BLaER1 (cell line): ENCODE results near the gene IPO11.

Experiments
- H3K27ac ChIP-seq: shearing (Covaris generic); formaldehyde crosslinking; 2 replicates; pipeline ENCODE4 v1.8.1; 2022
- H3K27me3 ChIP-seq: shearing (Covaris generic); formaldehyde crosslinking; 2 replicates; pipeline ENCODE4 v1.8.1; 2022
- H3K36me3 ChIP-seq: shearing (Covaris generic); formaldehyde crosslinking; 2 replicates; pipeline ENCODE4 v1.8.1; 2022
- H3K4me1 ChIP-seq: shearing (Covaris generic); formaldehyde crosslinking; 2 replicates; pipeline ENCODE4 v1.8.1; 2022
- H3K4me2 ChIP-seq: shearing (Covaris generic); formaldehyde crosslinking; 2 replicates; pipeline ENCODE4 v1.8.1; 2022
- H3K4me3 ChIP-seq: shearing (Covaris generic); formaldehyde crosslinking; 2 replicates; pipeline ENCODE4 v1.8.1; 2022
- H3K9ac ChIP-seq: shearing (Covaris generic); formaldehyde crosslinking; 2 replicates; pipeline ENCODE4 v1.8.1; 2022
- H3K9me3 ChIP-seq: shearing (Covaris generic); formaldehyde crosslinking; 2 replicates; pipeline ENCODE4 v1.8.1; 2022
- H4K20me1 ChIP-seq: shearing (Covaris generic); formaldehyde crosslinking; 2 replicates; pipeline ENCODE4 v1.8.1; 2022
- Cebpa-rat ChIP-seq: shearing (Covaris generic); IDR thresholded peaks from 2 replicates; pipeline ENCODE4 v1.8.1; 2022

IPO11 gene

DNA sequence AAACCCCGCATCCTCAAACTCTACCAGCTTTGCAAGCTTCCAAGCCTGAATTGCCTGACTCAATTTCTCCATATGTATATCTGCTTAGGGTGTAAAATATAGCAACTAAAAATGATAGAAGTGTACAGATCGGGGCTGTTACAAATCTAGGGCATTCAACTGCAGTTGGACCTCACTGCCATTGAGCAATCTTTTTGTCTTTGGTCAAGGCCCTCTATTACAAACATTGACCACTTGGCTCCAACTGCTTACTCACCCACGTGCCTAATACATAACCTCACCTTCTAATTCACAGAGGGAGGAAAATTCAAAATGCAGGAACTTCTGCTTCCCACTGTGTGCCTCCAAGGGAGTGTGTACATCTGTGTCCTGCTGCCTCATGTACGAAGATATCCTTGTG, 176.1 kb downstream of the IPO11 start:
- H3K4me2 ChIP-seq: no peak overlapping the region
- H3K4me3 ChIP-seq: no peak overlapping the region

DNA sequence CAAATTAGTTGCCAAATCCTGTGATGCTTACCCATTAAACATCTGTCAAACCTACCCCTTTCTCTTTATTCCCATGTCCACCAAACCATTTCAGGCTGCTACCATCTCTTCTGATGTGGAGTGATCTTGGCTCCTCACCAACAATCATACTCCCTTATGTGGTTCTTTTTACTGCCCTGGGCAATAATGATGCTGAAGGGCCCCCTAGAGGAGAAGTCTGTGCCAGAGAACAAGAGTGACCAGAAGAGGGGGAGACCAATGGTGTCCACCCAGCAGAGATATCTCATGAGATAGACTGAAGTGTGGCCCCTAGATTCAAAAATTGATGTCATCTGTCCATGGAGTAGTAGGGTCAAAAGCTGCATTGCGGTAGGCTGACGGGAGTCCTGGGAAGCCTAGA, 176.9 kb downstream of the IPO11 start:
- peaks cover 7% of the 10 kb centered on the region; the same call in 1 of the 2 replicates for H3K4me1 ChIP-seq
- TF ChIP-seq Cebpa-rat: no peak
- H4K20me1 ChIP-seq: no peaks in the 10 kb centered on the region
- H3K9ac ChIP-seq: no peak overlapping the region
- H3K36me3 ChIP-seq: peaks cover 58% of the 10 kb centered on the region
- no peak overlapping the region for H3K4me2 ChIP-seq
- no peak overlapping the region for H3K27ac ChIP-seq
- no peak overlapping the region for H3K4me3 ChIP-seq
- H3K9me3 ChIP-seq: peaks cover 26% of the 10 kb centered on the region
- H3K27me3 ChIP-seq: no peaks in the 10 kb centered on the region

More for the DNA sequence above, 176.1 kb downstream of the IPO11 start:
- H3K9me3 ChIP-seq: peaks cover 26% of the 10 kb centered on the region
- peaks cover 7% of the 10 kb centered on the region; the same call in 1 of the 2 replicates for H3K4me1 ChIP-seq
- H3K9ac ChIP-seq: no peak overlapping the region
- H3K27ac ChIP-seq: no peak overlapping the region
- H3K36me3 ChIP-seq: peaks cover 51% of the 10 kb centered on the region
- no peak for TF ChIP-seq Cebpa-rat
- H3K27me3 ChIP-seq: no peaks in the 10 kb centered on the region
- H4K20me1 ChIP-seq: no peaks in the 10 kb centered on the region

GRCh38 chr5:62590387-62590786, 177.8 kb downstream of the IPO11 start:
- peaks cover 65% of the 10 kb centered on the region for H3K36me3 ChIP-seq
- peaks cover 7% of the 10 kb centered on the region; the same call in 1 of the 2 replicates for H3K4me1 ChIP-seq
- no peak for TF ChIP-seq Cebpa-rat
- no peak overlapping the region for H3K27ac ChIP-seq
- H3K4me3 ChIP-seq: no peak overlapping the region
- H3K4me2 ChIP-seq: no peak overlapping the region
- H3K27me3 ChIP-seq: no peaks in the 10 kb centered on the region
- H3K9me3 ChIP-seq: peaks cover 26% of the 10 kb centered on the region
- H3K9ac ChIP-seq: no peak overlapping the region
- H4K20me1 ChIP-seq: no peaks in the 10 kb centered on the region

GRCh38 chr5:62592558-62592957, 180.0 kb downstream of the IPO11 start:
- H3K9ac ChIP-seq: no peak overlapping the region
- peaks cover 7% of the 10 kb centered on the region; the same call in 1 of the 2 replicates for H3K4me1 ChIP-seq
- peaks cover 82% of the 10 kb centered on the region for H3K36me3 ChIP-seq
- no peak overlapping the region for H3K27ac ChIP-seq
- no peak overlapping the region for H3K4me3 ChIP-seq
- peaks cover 26% of the 10 kb centered on the region for H3K9me3 ChIP-seq
- no peak overlapping the region for H3K4me2 ChIP-seq
- TF ChIP-seq Cebpa-rat: no peak
- no peaks in the 10 kb centered on the region for H4K20me1 ChIP-seq
- H3K27me3 ChIP-seq: no peaks in the 10 kb centered on the region

- no peak for TF ChIP-seq Cebpa-rat
- Histone ChIP-seq H3K9me3 (peaks cover 23% of the 10 kb centered on the region), H4K20me1 (no peaks in the 10 kb centered on the region), H3K27me3 (no peaks in the 10 kb centered on the region), H3K9ac (no peak overlapping the region), H3K4me1 (peaks cover 7% of the 10 kb centered on the region; the same call in 1 of the 2 replicates), H3K36me3 (peaks cover 80% of the 10 kb centered on the region), H3K27ac (no peak overlapping the region), H3K4me2 (no peak overlapping the region), H3K4me3 (no peak overlapping the region)
Measured at GRCh38 chr5:62593331-62593730, 180.8 kb downstream of the IPO11 start.

GRCh38 chr5:62594364-62594984, 181.9 kb downstream of the IPO11 start:
- Histone ChIP-seq H3K4me2 (no peak overlapping the region), H3K27me3 (no peaks in the 10 kb centered on the region), H3K4me3 (no peak overlapping the region), H3K27ac (no peak overlapping the region), H4K20me1 (no peaks in the 10 kb centered on the region), H3K9me3 (peaks cover 20% of the 10 kb centered on the region), H3K36me3 (peaks cover 77% of the 10 kb centered on the region), H3K4me1 (peaks cover 7% of the 10 kb centered on the region; the same call in 1 of the 2 replicates), H3K9ac (no peak overlapping the region)
- TF ChIP-seq Cebpa-rat: no peak

DNA sequence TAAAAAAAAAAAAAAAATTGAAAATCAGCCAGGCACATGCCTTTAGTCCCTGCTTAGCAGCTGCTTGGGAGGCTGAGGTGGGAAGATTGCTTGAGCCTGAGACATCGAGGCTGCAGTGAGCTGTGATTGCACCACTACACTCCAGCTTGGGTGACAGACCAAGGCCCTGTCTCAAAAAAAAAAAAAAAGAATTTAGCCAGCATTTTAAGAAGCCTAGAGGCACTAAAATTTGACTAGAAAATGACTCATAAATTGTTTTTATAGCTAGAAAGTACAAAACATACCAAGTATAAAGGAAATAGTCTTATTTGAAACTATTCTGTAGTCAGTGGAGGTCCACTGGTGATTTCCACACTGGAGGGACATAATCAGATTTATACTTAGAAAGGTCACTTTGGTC, 183.5 kb downstream of the IPO11 start:
- no peak for TF ChIP-seq Cebpa-rat
- no peaks in the 10 kb centered on the region for H3K27me3 ChIP-seq
- no peak overlapping the region for H3K27ac ChIP-seq
- peaks cover 12% of the 10 kb centered on the region for H3K9me3 ChIP-seq
- H3K4me2 ChIP-seq: no peak overlapping the region
- H4K20me1 ChIP-seq: no peaks in the 10 kb centered on the region
- no peak overlapping the region for H3K9ac ChIP-seq
- H3K4me3 ChIP-seq: no peak overlapping the region
- H3K36me3 ChIP-seq: peaks cover 74% of the 10 kb centered on the region
- peaks cover 7% of the 10 kb centered on the region; the same call in 1 of the 2 replicates for H3K4me1 ChIP-seq

- no peaks in the 10 kb centered on the region for H3K27me3 ChIP-seq
- no peak overlapping the region for H3K4me2 ChIP-seq
- no peak overlapping the region for H3K4me3 ChIP-seq
- peaks cover 70% of the 10 kb centered on the region for H3K36me3 ChIP-seq
- H4K20me1 ChIP-seq: no peaks in the 10 kb centered on the region
- peaks cover 7% of the 10 kb centered on the region; the same call in 1 of the 2 replicates for H3K4me1 ChIP-seq
- no peak overlapping the region for H3K9ac ChIP-seq
- no peak for TF ChIP-seq Cebpa-rat
- H3K9me3 ChIP-seq: peaks cover 9% of the 10 kb centered on the region
- H3K27ac ChIP-seq: no peak overlapping the region
Measured at GRCh38 chr5:62596691-62597090, 184.1 kb downstream of the IPO11 start.

GRCh38 chr5:62597314-62597713, 184.8 kb downstream of the IPO11 start:
- no peak overlapping the region for H3K27ac ChIP-seq

DNA sequence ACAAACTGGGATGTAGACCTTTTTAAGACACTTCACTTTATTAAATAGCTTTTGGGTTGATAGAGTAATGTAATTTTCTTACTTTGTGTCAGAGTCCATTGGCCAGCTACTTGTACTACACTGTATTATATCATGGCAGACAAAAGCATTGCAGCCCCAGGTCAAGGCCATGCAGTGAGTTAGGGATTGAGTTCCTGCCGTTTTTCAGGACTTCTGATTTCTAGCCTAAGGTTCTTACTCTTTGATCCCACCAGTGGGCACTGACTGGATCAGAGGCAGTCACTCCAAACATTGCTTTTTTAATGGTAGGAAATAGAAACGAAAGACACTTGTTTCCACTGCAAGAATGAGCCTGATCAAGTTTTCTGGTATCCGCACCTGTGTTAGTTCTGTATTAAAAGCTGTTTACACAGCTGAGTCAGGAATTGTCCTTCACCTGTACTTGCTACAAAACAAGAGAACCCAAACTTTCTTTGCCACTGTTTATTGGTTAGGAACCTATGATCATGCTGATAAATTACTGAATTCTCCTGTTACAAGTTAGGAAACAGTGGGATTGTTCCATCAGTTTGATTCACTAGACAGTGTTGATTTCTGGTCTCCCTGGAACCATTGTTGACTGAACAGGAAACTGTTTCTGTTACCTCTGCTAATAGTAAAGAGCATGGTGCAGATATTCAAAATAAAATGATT, 188.1 kb downstream of the IPO11 start:
- Histone ChIP-seq H3K4me1 (no peaks in the 10 kb centered on the region), H3K9ac (no peak overlapping the region), H3K4me2 (no peak overlapping the region), H3K4me3 (no peak overlapping the region), H4K20me1 (no peaks in the 10 kb centered on the region), H3K36me3 (peaks cover 59% of the 10 kb centered on the region), H3K9me3 (no peaks in the 10 kb centered on the region), H3K27me3 (no peaks in the 10 kb centered on the region), H3K27ac (no peak overlapping the region)
- TF ChIP-seq Cebpa-rat: no peak

More at GRCh38 chr5:62597314-62597713, 184.8 kb downstream of the IPO11 start:
- H3K36me3 ChIP-seq: peaks cover 64% of the 10 kb centered on the region
- H3K4me2 ChIP-seq: no peak overlapping the region
- peaks cover 5% of the 10 kb centered on the region for H3K9me3 ChIP-seq
- H3K4me1 ChIP-seq: peaks cover 6% of the 10 kb centered on the region; the same call in 1 of the 2 replicates
- no peak overlapping the region for H3K9ac ChIP-seq
- no peaks in the 10 kb centered on the region for H3K27me3 ChIP-seq
- no peak for TF ChIP-seq Cebpa-rat
- H4K20me1 ChIP-seq: no peaks in the 10 kb centered on the region
- no peak overlapping the region for H3K4me3 ChIP-seq
